Kidney (tissue), 14 donors: ENCODE data around the gene STK16. TPM values are rescaled to one million over a fixed set of nuclear protein-coding genes. Genes with fewer than 3 reads are reported as not detected.

Source experiments
- DNase-seq, 5 donors: peaks; one replicate each; pipeline ENCODE4 v3.0.0-alpha.2; 2013 to 2020
- FAIRE-seq: peaks from 2 replicates; lab custom pipeline; 2012; peaks lifted over from hg19 to GRCh38; lab: Jason Lieb, UNC
- H3K27ac ChIP-seq, 2 donors: one replicate each; pipeline ENCODE4 v1.7.0; 2013; ENCODE audit warnings: low read depth in 2 of 2, low read length in 2 of 2, inconsistent platforms in 1 of 2
- H3K27me3 ChIP-seq: one replicate; pipeline ENCODE4 v1.7.1; 2013; ENCODE audit warnings: low read length, inconsistent platforms; ENCODE audit not compliant: control insufficient read depth, insufficient read depth
- H3K36me3 ChIP-seq, 3 donors: one replicate each; pipeline versions ENCODE4 v1.7.0 to v1.7.1; 2013; ENCODE audit warnings: low read length in 3 of 3, control low read depth in 1 of 3, inconsistent platforms in 1 of 3; ENCODE audit not compliant: insufficient read depth in 3 of 3, control insufficient read depth in 2 of 3
- H3K4me1 ChIP-seq, 3 donors: one replicate each; pipeline versions ENCODE4 v1.7.0 to v1.7.1; 2013; ENCODE audit warnings: low read length in 3 of 3, inconsistent platforms in 1 of 3, low read depth in 1 of 3; ENCODE audit not compliant: control insufficient read depth in 2 of 3, insufficient read depth in 2 of 3
- H3K4me3 ChIP-seq, 3 donors: one replicate each; pipeline versions ENCODE4 v1.7.0 to v1.8.1; 2013; ENCODE audit warnings: low read length in 3 of 3, control low read depth in 1 of 3, inconsistent platforms in 1 of 3
- H3K9ac ChIP-seq, 3 donors: one replicate each; pipeline versions ENCODE4 v1.7.0 to v1.7.1; 2013; ENCODE audit warnings: low read length in 3 of 3, control low read depth in 1 of 3, inconsistent platforms in 1 of 3
- H3K9me3 ChIP-seq, 3 donors: one replicate each; pipeline versions ENCODE4 v1.7.0 to v1.7.1; 2013; ENCODE audit warnings: low read length in 3 of 3, control low read depth in 1 of 3, inconsistent platforms in 1 of 3; ENCODE audit not compliant: control insufficient read depth in 2 of 3, insufficient read depth in 1 of 3
- CTCF ChIP-seq: IDR thresholded peaks from 3 replicates; pipeline ENCODE4 v1.5.1; 2012; ENCODE audit warnings: mild to moderate bottlenecking, moderate library complexity, borderline replicate concordance; ENCODE audit not compliant: insufficient read depth; ENCODE audit errors: extremely low read depth
- intact Hi-C: fragments of 100-400 bp; cut with DNase I; formaldehyde crosslinking; loops from one replicate; pipeline ENCODE4 v1.11.1; 2022
- polyA plus RNA-seq: library from polyadenylated mRNA; stranded (reverse); fragments of 350-450 nt; fragmentation: Illumina TruSeq; extraction: RNeasy Lipid Tissue Mini Kit (QIAGEN cat#74804); gene quantifications from one replicate; pipeline ENCODE4 v1.2.3, GENCODE V29; 2014; ENCODE audit warnings: low read depth, low replicate concordance; ENCODE audit not compliant: insufficient read depth
- total RNA-seq: library from RNA; stranded (reverse); fragmentation: NEBNext Ultra II Directional; extraction: Animal tissue kit (Norgen Biotek cat#: 25700); gene quantifications from one replicate; pipeline ENCODE4 v1.2.1, GENCODE V29; 2021
- donor health status: control.
- donor health status: control.
- donor health status: control.
- donor health status: control.
- donor health status: control.
- donor health status: DM: yes; HTN: yes; CAD: no.
- donor health status: Normal renal cell carcinoma (clear cell type).

The STK16 gene
- total and polyA plus RNA-seq, 2 donors from 2014 or later, result 29.9 to 53.8 TPM

- Histone ChIP-seq H3K4me1 (peaks cover 0 to 6% (median 0%) of the 10 kb centered on the region in 3 donors), H3K36me3 (peaks cover 2 to 31% (median 16%) of the 10 kb centered on the region in 3 donors), H3K4me3 (no peak overlapping the region), H3K9ac (no peak overlapping the region), H3K27ac (no peak overlapping the region), H3K27me3 (no peaks in the 10 kb centered on the region), H3K9me3 (no peaks in the 10 kb centered on the region)
- no peak for TF ChIP-seq CTCF
- intact Hi-C loops, result no loop called here
- DNase-seq, result no peak
- no peak for FAIRE-seq
Measured at GRCh38 chr2:219213486-219214071, 31.7 kb upstream of the STK16 start.

- Histone ChIP-seq H3K27me3 (no peaks in the 10 kb centered on the region), H3K9ac (no peak overlapping the region), H3K4me3 (no peak overlapping the region), H3K4me1 (peaks cover 0 to 9% (median 2%) of the 10 kb centered on the region in 3 donors), H3K9me3 (no peaks in the 10 kb centered on the region), H3K27ac (no peak overlapping the region), H3K36me3 (peaks cover 2 to 26% (median 10%) of the 10 kb centered on the region in 3 donors)
- DNase-seq (no peak), FAIRE-seq (no peak)
- intact Hi-C loops, result no loop called here
- no peak for TF ChIP-seq CTCF
Measured at GRCh38 chr2:219214141-219214540, 31.1 kb upstream of the STK16 start.

- Histone ChIP-seq H3K4me1 (peaks cover 0 to 15% (median 6%) of the 10 kb centered on the region in 3 donors), H3K27me3 (no peaks in the 10 kb centered on the region), H3K9me3 (no peaks in the 10 kb centered on the region), H3K36me3 (peaks cover 2 to 21% (median 10%) of the 10 kb centered on the region in 3 donors), H3K27ac (no peak overlapping the region), H3K9ac (no peak overlapping the region), H3K4me3 (no peak overlapping the region)
- no peak for TF ChIP-seq CTCF
- no peak for FAIRE-seq
- intact Hi-C loops, result no loop called here
- no peak for DNase-seq
Measured at GRCh38 chr2:219214786-219215185, 30.5 kb upstream of the STK16 start.
